OCI-LY1 (cell line): Measurements from ENCODE around the gene MAP3K9.

Source experiments
- H2AFZ ChIP-seq: fragments of 200-600 bp; sonication (generic), shearing (Covaris generic); 2 replicates; pipeline ENCODE4 v1.6.0; 2014; ENCODE audit warnings: antibody characterized with exemption, mild to moderate bottlenecking, low read length
- H3F3A ChIP-seq: fragments of 200-600 bp; sonication (generic), shearing (Covaris generic); 2 replicates; pipeline ENCODE4 v1.6.0; 2014; ENCODE audit warnings: mild to moderate bottlenecking, antibody characterized with exemption, low read length, moderate library complexity; ENCODE audit not compliant: insufficient read depth
- H3K27ac ChIP-seq: fragments of 200-600 bp; sonication (generic); 2 replicates; pipeline ENCODE4 v1.5.1; 2014; ENCODE audit warnings: low read length, mixed run types, mild to moderate bottlenecking, low read depth; ENCODE audit not compliant: poor library complexity, severe bottlenecking
- H3K27me3 ChIP-seq: fragments of 200-600 bp; sonication (generic); 2 replicates; pipeline ENCODE4 v1.6.0; 2014; ENCODE audit warnings: antibody characterized with exemption, mild to moderate bottlenecking, low read length, moderate library complexity; ENCODE audit not compliant: insufficient read depth
- H3K36me3 ChIP-seq: fragments of 200-600 bp; sonication (generic); 2 replicates; pipeline ENCODE4 v1.6.1; 2014; ENCODE audit warnings: mild to moderate bottlenecking, antibody characterized with exemption, low read length, moderate library complexity, mixed read lengths; ENCODE audit not compliant: insufficient read depth
- H3K4me1 ChIP-seq: fragments of 200-600 bp; sonication (generic); 2 replicates; pipeline ENCODE4 v1.5.1; 2014; ENCODE audit warnings: mild to moderate bottlenecking, low read length, moderate library complexity; ENCODE audit not compliant: insufficient read depth, severe bottlenecking
- H3K4me2 ChIP-seq: fragments of 200-600 bp; sonication (generic), shearing (Covaris generic); 2 replicates; pipeline ENCODE4 v1.6.1; 2014; ENCODE audit warnings: low read length
- H3K4me3 ChIP-seq: fragments of 200-600 bp; sonication (generic); 2 replicates; pipeline ENCODE4 v1.5.1; 2014; ENCODE audit warnings: low read length, low read depth, mild to moderate bottlenecking, mixed read lengths; ENCODE audit not compliant: poor library complexity, severe bottlenecking
- H3K79me2 ChIP-seq: fragments of 200-600 bp; shearing (Covaris generic); 2 replicates; pipeline ENCODE4 v1.6.1; 2016; ENCODE audit warnings: mixed run types, low read length, mixed read lengths; ENCODE audit not compliant: insufficient read depth
- H3K9ac ChIP-seq: fragments of 200-600 bp; sonication (generic), shearing (Covaris generic); 2 replicates; pipeline ENCODE4 v1.6.1; 2014; ENCODE audit warnings: mild to moderate bottlenecking, low read length, mixed read lengths
- H3K9me2 ChIP-seq: fragments of 200-600 bp; sonication (generic), shearing (Covaris generic); 2 replicates; pipeline ENCODE4 v1.6.1; 2014; ENCODE audit warnings: low read depth, mild to moderate bottlenecking, low read length, mixed read lengths
- H3K9me3 ChIP-seq: fragments of 200-600 bp; shearing (Covaris generic); 2 replicates; pipeline ENCODE4 v1.6.1; 2014; ENCODE audit warnings: low read length, mixed read lengths
- H4K20me1 ChIP-seq: fragments of 200-600 bp; sonication (generic), shearing (Covaris generic); 2 replicates; pipeline ENCODE4 v1.6.0; 2016; ENCODE audit warnings: mild to moderate bottlenecking, low read length; ENCODE audit not compliant: insufficient read depth
- EZH2 ChIP-seq: fragments of 200-600 bp; sonication (generic), shearing (Covaris generic); IDR thresholded peaks from 2 replicates; pipeline ENCODE4 v1.8.0; 2017; ENCODE audit warnings: borderline replicate concordance, mixed run types, mild to moderate bottlenecking, antibody characterized with exemption, low read length, moderate library complexity, mixed read lengths
- TF ChIP-seq, protein P1 (sequence below): fragments of 200-600 bp; sonication (generic), shearing (Covaris generic); IDR thresholded peaks from 2 replicates; pipeline ENCODE4 v1.5.1; 2017; ENCODE audit warnings: mild to moderate bottlenecking, antibody characterized with exemption, low read length, moderate library complexity, mixed read lengths

Gene MAP3K9

GRCh38 chr14:70726651-70727375 lies 82.5 kb downstream of the MAP3K9 start:
- Histone ChIP-seq H3K36me3 (peaks cover 12% of the 10 kb centered on the region), H3K4me1 (no peaks in the 10 kb centered on the region), H2AFZ (no peak overlapping the region), H4K20me1 (no peaks in the 10 kb centered on the region), H3K79me2 (no peaks in the 10 kb centered on the region), H3F3A (no peaks in the 10 kb centered on the region), H3K27me3 (no peaks in the 10 kb centered on the region), H3K27ac (no peak overlapping the region), H3K9ac (no peak overlapping the region), H3K9me2 (no peaks in the 10 kb centered on the region), H3K9me3 (no peaks in the 10 kb centered on the region), H3K4me2 (no peak overlapping the region), H3K4me3 (no peak overlapping the region)
- no peak for TF ChIP-seq EZH2
- TF ChIP-seq, protein P1, sequence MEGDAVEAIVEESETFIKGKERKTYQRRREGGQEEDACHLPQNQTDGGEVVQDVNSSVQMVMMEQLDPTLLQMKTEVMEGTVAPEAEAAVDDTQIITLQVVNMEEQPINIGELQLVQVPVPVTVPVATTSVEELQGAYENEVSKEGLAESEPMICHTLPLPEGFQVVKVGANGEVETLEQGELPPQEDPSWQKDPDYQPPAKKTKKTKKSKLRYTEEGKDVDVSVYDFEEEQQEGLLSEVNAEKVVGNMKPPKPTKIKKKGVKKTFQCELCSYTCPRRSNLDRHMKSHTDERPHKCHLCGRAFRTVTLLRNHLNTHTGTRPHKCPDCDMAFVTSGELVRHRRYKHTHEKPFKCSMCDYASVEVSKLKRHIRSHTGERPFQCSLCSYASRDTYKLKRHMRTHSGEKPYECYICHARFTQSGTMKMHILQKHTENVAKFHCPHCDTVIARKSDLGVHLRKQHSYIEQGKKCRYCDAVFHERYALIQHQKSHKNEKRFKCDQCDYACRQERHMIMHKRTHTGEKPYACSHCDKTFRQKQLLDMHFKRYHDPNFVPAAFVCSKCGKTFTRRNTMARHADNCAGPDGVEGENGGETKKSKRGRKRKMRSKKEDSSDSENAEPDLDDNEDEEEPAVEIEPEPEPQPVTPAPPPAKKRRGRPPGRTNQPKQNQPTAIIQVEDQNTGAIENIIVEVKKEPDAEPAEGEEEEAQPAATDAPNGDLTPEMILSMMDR: no peak

DNA sequence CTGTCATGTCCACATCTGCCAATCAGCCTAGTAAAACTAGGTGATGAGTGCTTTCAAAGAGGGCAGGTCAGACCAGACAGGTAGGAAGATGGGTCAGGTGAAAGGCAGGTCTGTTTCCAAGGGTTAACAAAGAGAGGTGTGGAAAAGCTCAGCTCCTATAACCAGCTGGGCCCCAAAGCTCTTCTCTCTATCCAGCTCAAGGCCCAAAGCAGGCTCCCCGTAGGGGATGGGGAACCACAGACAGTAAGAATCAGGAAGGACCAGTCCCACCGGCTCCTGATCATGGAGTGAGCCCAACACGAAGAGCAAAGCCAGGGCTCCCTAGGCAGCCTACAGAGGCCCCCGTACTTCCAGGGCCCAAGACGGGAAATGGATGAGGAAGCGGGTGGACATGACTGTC lies 84.4 kb downstream of the MAP3K9 start:
- Histone ChIP-seq H3K27ac (no peak overlapping the region), H3K9ac (no peak overlapping the region), H3K79me2 (no peaks in the 10 kb centered on the region), H3K27me3 (no peaks in the 10 kb centered on the region), H2AFZ (no peak overlapping the region), H3K4me1 (no peaks in the 10 kb centered on the region), H4K20me1 (no peaks in the 10 kb centered on the region), H3K4me3 (no peak overlapping the region), H3K9me2 (no peaks in the 10 kb centered on the region), H3F3A (no peaks in the 10 kb centered on the region), H3K36me3 (peaks cover 3% of the 10 kb centered on the region; the same call in 1 of the 2 replicates), H3K4me2 (no peak overlapping the region), H3K9me3 (no peaks in the 10 kb centered on the region)
- TF ChIP-seq EZH2: no peak
- TF ChIP-seq, protein P1: no peak

GRCh38 chr14:70724110-70724509 lies 85.2 kb downstream of the MAP3K9 start:
- no peak overlapping the region for H3K9ac ChIP-seq
- no peak for TF ChIP-seq EZH2
- TF ChIP-seq, protein P1: no peak
- no peak overlapping the region for H3K27ac ChIP-seq
- H3K4me3 ChIP-seq: no peak overlapping the region
- H2AFZ ChIP-seq: no peak overlapping the region
- no peaks in the 10 kb centered on the region; the same call in 1 of the 2 replicates for H3K36me3 ChIP-seq
- no peaks in the 10 kb centered on the region for H4K20me1 ChIP-seq
- no peaks in the 10 kb centered on the region for H3K4me1 ChIP-seq
- H3F3A ChIP-seq: no peaks in the 10 kb centered on the region
- H3K4me2 ChIP-seq: no peak overlapping the region
- H3K9me3 ChIP-seq: no peaks in the 10 kb centered on the region
- H3K9me2 ChIP-seq: no peaks in the 10 kb centered on the region
- no peaks in the 10 kb centered on the region for H3K27me3 ChIP-seq
- H3K79me2 ChIP-seq: no peaks in the 10 kb centered on the region
